NCI-H1092 treated with DMSO at 0.1 percent for 48 hours (cell line): ENCODE data around the gene PTPA.
A peak's percentile ranks its signal among the peaks of the same experiment; 100 is the strongest.
"Not testable (repeated sequence)": the region's sequence is repeated elsewhere in the genome, so short reads cannot be mapped to it uniquely, and the experiment has no call there.

Experiments
- DNase-seq: peaks from one replicate; lab custom pipeline; 2025; lab: John Stamatoyannopoulos, UW

PTPA gene

DNA sequence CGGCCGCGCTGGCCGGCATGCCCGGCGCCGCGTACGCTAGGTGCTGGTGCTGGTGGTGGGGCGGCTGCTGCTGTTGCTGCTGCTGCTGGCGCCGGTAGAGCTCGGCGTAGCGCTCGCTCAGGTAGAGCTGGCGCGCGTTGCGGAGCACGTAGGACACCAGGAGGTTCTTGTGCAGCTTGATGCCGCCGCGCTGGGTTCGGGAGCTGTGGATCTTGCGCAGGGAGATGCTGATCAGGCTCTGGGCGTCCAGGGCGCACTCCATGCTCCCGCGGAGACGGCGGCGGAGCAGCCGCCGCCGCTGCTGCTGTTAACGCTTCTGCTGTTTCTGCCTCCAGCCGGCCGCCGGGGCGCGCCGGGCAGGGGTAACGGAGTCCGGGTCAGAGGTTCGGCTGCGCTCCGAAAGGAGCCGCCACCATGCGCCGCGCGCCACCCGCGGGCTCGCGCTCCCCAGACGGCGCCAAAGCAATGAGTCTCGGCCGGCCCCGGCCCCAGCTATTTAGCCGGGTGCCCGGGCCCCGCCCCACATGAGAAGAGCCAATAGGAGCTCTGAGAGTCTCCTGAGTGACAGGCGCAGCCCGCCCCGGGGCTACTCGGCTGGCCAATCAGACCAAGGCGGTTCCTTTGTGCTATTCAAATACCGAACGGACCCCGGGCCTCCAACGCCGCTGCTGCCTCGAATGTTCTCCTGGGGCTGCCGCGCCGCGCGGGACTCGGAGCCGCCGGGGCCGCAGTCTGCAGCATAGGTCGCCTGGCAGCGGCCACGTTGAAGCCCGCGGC is 66.8 kb downstream of the PTPA start, which contains the start of gene IER5L:
TSS of gene IER5L (minus strand) at position 471 of the 777 bp plus-strand sequence. CDS start at position 262, 209 bp downstream.
- peak; percentile 95 for DNase-seq

DNA sequence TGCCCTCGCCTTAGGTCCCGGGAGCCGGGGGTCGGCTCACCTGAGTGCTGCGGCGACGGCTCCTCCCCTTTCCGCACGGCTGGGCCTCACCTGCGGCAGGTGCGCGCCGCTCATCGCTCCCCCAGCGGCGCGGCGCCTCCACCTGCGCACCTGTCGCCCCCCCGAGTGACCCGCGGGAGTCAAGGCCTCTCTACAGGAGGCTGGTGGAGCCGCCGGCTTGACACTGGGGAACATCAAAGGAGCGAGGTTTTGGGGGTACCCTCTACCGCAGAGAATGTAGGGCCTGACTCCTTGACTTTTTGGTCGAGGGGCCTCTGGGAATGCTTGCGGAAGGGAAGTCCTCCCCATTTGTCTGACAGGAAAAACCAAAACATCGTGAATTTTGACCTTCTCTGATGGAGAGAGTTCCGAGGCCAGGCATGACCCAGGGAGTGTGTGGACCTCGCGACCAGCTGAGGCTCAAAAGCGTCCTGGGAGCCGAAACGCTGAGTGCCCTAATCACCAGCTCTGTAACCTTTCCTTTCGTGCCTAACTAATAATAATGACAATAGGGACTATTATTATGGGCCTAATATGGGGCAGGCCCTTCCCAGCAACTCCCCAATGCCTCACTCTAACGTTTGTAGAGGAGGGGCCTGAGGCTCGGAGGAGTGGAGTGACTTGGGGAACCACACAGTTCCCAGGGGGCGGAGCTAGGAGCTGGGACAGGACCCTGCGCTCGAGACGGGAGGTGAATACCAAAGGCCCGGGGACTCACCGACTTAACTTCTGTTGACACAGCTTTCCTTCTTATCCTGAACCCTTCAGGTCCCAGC is 67.6 kb downstream of the PTPA start:
- no peak for DNase-seq

DNA sequence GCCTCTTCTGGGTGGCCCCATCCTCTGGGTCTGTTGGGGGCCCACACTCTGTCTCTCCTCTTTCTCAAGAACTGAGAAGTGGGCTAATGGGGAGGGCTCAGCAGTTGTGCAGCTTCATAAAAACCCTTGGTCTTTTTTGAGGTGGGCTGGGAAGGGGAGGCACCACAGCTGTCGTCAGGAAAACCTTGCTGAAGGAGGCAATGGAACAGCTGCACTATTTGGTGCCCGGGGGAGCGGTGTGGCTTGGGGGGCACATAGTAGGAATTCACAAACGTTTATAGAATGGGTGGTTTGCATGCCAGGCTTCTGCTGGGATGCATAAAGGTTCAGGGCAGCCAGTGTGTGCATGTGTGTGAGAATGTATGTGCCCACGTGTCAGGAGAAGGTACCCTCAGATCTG is 70.0 kb downstream of the PTPA start:
- DNase-seq = no peak

DNA sequence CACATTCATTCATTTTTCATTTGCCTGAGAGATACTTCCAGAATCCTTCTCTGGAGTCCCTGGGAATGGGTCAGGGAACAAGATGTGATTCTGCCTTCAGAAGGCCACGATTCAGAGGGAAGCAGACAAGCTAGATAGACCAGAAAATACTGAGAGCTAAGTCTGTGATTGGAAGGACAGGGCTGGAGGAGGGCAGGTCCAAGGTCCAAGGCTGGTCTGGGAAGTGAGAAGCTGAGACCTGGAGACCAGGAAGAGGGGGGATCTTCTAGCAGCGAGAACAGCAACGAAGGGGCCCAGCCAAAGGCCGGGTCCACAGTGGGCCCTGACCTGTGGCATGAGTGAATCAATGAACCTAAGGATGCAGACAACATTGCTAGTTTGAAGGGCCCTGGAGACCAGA is 70.9 kb downstream of the PTPA start:
- DNase-seq = no peak

- no peak for DNase-seq
These were observed 71.6 kb downstream of the PTPA start for GRCh38 chr9:129182625-129183494.

GRCh38 chr9:129183495-129184218 is 72.4 kb downstream of the PTPA start:
- DNase-seq = no peak

DNA sequence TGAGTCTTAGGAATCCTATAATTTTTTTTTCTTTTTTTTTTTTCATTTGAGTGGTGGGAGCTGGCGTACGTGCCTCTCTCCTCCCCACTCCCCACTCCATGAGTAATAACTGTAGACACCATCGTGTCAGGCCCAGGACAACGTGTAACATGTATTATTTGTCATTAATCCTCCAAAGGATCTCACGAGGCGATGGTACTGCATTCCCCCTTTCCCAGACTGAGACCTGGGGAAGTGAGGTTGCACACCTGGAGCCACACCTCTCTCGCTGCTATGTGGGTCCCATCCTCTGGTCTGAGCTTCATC is 73.0 kb downstream of the PTPA start:
- no peak for DNase-seq

GRCh38 chr9:129184596-129185122 is 73.4 kb downstream of the PTPA start:
- DNase-seq = no peak

DNA sequence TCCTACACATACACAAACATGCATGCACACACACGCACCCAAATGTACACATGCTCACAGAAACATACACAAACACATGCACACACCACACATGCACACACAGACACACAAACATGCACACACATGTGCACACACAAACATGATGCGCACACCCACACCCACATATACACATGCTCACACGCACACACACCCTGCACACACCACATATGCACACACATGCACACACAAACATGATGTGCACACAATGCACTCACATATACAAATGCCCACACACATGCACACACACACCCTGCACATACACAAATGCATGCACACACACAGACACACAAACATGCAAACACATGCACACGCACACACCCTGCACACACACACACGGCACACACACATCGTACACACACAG is 74.2 kb downstream of the PTPA start:
- DNase-seq = no peak

- no peak for DNase-seq
These were observed 74.8 kb downstream of the PTPA start for GRCh38 chr9:129185991-129186390.

GRCh38 chr9:129187042-129187441 is 75.8 kb downstream of the PTPA start:
- DNase-seq = no peak

GRCh38 chr9:129189971-129190370 is 78.8 kb downstream of the PTPA start:
- DNase-seq = not testable (repeated sequence)

DNA sequence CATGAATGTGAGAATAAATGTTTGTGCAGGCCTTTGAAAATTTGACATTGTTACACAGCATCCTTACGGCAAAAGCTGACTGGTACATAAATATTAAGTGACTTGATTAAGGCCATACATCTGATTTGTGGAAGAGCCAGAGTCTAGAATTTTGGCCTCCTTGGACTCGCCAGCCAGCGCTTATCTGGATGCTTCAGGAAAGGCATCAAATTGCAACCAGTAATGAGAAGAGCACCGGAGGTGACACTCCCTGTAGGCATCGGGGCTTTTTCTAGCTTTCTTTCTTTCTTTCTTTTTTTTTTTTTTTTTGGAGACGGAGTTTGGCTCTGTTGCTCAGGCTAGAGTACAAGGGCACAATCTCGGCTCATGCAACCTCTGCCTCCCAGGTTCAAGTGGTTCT is 80.0 kb downstream of the PTPA start:
- no peak for DNase-seq

GRCh38 chr9:129193655-129194054 is 82.4 kb downstream of the PTPA start:
- DNase-seq = no peak

- no peak for DNase-seq
These were observed 83.0 kb downstream of the PTPA start for GRCh38 chr9:129194221-129194620.

GRCh38 chr9:129195606-129196005 is 84.4 kb downstream of the PTPA start:
- DNase-seq = no peak

- not testable (repeated sequence) for DNase-seq
These were observed 85.8 kb downstream of the PTPA start for GRCh38 chr9:129197045-129197444.

- no peak for DNase-seq
These were observed 86.7 kb downstream of the PTPA start for GRCh38 chr9:129197978-129198318.
